Measurements from ENCODE around the gene ASGR2.

- no peak for TF ChIP-seq EZH2 (optimal IDR thresholded peaks at IDR 0.05; ENCODE audit: low read depth, low read length)
- TF ChIP-seq, protein P1, sequence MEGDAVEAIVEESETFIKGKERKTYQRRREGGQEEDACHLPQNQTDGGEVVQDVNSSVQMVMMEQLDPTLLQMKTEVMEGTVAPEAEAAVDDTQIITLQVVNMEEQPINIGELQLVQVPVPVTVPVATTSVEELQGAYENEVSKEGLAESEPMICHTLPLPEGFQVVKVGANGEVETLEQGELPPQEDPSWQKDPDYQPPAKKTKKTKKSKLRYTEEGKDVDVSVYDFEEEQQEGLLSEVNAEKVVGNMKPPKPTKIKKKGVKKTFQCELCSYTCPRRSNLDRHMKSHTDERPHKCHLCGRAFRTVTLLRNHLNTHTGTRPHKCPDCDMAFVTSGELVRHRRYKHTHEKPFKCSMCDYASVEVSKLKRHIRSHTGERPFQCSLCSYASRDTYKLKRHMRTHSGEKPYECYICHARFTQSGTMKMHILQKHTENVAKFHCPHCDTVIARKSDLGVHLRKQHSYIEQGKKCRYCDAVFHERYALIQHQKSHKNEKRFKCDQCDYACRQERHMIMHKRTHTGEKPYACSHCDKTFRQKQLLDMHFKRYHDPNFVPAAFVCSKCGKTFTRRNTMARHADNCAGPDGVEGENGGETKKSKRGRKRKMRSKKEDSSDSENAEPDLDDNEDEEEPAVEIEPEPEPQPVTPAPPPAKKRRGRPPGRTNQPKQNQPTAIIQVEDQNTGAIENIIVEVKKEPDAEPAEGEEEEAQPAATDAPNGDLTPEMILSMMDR (IDR thresholded peaks at IDR 0.05; ENCODE audit: low read length), result no peak
Measured at GRCh38 chr17:7130621-7131422, 16.2 kb upstream of the ASGR2 start.

Data from MM.1S (cell line).